Stimulated activated CD4-positive, alpha-beta T cell treated with anti-CD3 and anti-CD28 coated beads, Interleukin-2, amount 100 ng/mL, for 48 hours (primary cell): ENCODE measurements around the gene ZNF423.
"Not testable (repeated sequence)": the region's sequence is repeated elsewhere in the genome, so short reads cannot be mapped to it uniquely, and the experiment has no call there.

Experiments used
- DNase-seq, 2 donors: peaks; one replicate each; pipeline ENCODE4 v3.0.0-alpha.2; 2020

The ZNF423 gene

DNA sequence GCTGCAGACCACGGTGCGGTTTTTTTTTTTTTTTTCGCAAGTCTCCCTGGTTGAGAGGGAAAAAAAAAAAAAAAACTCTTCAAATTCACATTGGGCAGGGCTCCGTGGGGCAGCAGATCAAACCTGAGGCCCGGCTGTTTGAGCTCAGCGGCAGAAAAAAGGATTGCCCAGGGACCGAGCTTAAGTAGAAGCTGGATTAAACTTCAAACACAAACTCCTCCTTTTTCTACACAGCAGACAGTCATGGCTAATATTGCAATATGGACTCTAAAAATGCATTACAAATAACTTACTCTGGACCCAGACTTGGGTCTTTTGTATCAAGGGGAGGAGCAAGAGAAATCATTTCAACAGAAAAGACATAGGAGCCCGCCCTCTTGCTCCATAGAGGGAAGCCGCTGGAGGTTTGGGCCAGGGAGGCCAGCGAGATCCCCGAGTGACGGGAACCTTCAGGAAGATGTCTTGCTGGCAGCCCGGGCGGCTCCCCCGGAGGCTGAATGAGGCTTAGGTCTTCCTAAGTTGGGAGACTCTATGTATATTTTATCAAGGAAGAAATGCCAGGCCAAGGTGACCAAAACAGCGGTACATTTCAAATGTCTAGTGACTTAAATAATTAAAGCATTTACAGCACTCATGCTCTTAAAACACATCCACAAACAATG lies 167.7 kb downstream of the ZNF423 start:
- DNase-seq = no peak

GRCh38 chr16:49687476-49688002 lies 168.4 kb downstream of the ZNF423 start:
- DNase-seq = no peak

DNA sequence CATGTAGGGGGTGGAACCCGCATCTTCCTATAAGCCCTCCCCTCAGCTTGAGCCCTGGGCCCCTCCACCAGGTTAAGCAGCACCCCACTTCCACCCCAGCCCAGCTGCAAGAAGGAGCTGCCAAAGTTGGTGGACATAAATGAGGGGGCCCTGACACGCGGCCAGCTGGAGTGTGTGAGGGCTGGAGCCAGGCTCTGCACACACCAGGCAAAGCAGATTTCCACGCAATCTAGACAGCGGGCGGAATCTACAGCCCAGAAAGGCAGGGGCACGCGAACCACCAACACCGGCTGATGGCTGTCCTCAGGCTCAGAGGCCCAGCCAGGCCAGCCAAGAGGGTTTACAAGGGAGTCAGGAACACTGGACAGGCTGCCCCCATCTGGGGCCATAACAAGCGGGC lies 171.2 kb downstream of the ZNF423 start:
- DNase-seq = no peak

DNA sequence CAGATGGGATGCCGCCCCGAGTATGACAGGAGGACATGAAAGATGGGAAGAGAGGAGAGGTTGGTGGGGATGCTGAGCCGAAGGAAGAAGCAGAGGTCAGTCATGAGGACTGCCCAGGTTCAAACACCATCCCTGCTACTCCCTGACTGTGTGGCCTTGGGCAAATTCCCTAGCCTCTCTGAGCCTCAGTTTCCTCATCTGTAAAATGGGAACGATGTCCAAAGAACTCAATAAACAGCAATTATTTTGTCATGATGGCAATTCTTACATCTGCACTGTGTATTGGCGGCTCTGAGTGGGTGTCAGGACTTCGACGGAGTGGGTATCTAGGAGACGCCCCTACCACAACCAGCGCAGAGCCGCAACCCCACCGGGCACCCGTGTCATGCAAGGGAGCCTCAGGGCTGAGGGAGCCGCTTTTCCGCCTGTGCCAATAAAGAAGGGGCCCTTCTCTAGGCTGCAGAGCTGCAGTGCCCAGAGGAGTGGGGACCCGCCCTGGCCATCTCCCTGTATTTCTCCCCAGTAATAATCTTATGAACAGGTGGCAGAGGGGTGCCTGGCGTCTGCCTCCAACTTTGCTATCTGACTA lies 173.2 kb downstream of the ZNF423 start:
- no peak for DNase-seq

- DNase-seq = no peak
Observed at GRCh38 chr16:49681217-49681883, 174.6 kb downstream of the ZNF423 start.

GRCh38 chr16:49679095-49679494 lies 176.8 kb downstream of the ZNF423 start:
- DNase-seq = no peak

DNA sequence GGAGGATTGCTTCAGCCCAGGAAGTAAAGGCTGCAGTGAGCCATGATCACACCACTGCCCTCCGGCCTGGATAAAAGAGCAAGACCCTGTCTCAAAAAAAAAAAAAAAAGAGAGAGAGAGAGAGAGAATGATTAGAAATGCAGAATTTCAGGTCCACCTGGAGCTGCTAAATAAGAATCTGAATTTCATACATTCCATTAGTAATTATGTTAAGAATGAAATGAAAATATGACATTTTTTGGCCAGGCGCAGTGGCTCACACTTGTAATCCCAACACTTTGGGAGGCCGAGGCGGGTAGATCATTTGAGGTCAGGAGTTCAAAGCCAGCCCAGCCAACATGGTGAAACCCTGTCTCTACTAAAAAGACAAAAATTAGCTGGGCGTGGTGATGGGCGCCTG lies 178.3 kb downstream of the ZNF423 start:
- not testable (repeated sequence) for DNase-seq

GRCh38 chr16:49675413-49675812 lies 180.5 kb downstream of the ZNF423 start:
- no peak for DNase-seq

GRCh38 chr16:49674990-49675389 lies 180.9 kb downstream of the ZNF423 start:
- no peak for DNase-seq

DNA sequence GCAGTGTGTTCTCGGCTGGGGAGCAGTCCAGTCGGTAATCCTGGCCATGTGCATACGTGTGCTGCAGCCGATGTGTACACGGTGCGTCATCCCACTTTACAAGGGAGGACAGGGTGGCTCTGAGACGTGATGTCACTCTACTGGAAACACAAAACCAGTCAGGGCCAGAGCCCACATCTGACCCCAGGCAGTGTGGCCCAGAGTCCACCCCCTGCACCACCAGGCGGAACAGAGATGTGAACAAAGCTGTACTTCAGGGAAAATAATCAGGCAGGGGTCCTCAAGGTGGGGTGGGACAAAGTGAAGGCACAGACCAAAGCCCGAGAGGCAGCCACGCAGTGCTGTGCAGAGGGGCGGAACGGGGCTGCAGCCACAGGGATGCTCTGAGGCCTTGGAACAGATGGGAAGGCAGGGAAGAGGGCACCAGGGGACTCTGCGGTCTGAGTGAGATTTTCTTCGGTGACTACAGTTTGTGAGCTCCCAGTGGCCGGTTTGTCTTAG lies 181.5 kb downstream of the ZNF423 start:
- no peak for DNase-seq

GRCh38 chr16:49673442-49673841 lies 182.5 kb downstream of the ZNF423 start:
- no peak for DNase-seq

DNA sequence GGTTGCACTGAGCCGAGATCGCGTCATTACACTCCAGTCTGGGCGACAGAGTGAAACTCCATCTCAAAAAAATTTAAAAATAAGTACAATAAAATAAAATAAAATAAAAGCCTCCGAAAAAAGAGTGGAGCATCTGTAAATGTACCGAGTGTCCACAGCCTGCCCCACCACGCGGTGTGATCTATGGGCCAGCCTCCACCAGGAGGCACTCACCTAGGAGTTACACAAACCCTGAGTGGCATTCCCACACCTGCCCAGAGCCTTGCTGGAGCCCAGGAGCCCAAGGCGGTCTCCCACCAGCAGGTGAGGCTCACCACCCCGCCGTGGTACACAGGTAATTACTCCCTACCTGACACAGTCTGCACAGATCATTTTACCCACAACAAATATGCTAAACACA lies 183.2 kb downstream of the ZNF423 start:
- no peak for DNase-seq

DNA sequence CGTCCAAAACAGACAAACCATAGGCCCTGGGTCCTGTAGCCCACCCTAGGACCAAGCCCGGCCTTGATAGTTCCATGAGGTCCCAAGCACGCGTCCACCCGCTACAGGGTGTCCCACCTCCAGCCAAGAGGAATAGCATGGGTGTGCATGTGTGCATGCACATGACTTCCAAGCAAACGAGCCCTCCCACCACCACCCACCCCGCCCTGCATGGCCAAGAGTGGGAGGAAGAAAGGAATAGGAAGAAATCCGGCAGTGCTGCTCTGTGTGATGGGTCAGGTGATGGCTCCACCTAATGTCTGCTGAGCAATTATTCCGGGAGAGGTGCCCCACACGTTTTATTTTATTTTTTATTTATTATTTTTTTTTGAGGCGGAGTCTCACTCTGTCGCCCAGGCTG lies 184.6 kb downstream of the ZNF423 start:
- no peak for DNase-seq

DNA sequence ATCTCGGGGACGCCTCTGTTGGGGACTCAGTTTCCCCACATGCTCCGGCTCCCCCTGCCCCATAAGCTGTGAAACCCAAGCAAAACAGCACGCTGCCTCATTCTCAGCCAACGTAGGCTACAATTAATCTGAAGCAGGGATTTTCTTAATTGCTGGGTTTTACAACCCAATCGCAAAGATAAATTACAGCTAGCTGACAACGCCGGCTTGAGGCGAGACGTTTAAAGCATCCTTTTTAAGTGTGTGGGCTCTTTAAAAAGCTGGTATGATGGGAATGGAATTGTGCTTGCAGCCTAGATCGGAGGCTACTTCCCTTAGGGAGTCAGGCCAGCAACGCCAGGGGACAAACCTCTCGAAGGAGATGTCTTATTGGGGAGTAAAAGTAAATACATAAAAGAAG lies 185.3 kb downstream of the ZNF423 start:
- no peak for DNase-seq

DNA sequence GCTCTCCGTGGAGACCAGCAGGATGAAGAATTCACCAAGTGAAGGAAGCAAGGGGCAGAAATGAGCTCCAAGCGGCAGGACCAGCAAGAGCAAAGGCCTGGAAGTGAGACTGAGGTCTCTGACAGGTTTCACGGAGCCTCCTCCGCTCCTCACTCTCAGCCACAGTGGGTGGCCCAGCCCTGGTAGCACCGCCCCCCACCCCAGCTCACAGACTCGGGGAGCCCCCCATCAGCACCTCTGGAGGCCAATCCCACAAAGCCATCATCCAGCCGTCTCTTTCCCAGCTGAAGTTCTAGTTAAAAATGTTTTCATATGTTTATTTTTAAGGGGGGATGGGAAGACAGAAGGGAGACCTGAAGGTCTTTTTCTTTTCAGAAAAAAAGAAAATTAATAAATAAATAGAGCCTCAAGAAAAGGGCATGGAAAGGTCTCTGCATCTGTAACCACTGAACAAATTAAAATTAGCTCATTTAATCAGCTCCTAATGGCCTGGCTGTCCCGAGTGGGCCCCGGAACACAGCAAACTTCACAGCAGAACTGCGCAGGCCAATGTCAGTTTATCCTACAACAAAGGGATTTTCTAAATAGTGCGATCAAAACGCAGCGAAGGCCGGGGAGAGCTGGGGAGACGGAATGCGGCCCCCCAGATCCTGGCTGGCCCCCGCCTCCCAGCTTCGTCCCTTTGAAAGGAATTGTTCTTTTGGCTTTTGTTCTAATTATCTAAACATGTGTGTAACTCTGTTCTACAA lies 190.3 kb downstream of the ZNF423 start:
- no peak for DNase-seq

DNA sequence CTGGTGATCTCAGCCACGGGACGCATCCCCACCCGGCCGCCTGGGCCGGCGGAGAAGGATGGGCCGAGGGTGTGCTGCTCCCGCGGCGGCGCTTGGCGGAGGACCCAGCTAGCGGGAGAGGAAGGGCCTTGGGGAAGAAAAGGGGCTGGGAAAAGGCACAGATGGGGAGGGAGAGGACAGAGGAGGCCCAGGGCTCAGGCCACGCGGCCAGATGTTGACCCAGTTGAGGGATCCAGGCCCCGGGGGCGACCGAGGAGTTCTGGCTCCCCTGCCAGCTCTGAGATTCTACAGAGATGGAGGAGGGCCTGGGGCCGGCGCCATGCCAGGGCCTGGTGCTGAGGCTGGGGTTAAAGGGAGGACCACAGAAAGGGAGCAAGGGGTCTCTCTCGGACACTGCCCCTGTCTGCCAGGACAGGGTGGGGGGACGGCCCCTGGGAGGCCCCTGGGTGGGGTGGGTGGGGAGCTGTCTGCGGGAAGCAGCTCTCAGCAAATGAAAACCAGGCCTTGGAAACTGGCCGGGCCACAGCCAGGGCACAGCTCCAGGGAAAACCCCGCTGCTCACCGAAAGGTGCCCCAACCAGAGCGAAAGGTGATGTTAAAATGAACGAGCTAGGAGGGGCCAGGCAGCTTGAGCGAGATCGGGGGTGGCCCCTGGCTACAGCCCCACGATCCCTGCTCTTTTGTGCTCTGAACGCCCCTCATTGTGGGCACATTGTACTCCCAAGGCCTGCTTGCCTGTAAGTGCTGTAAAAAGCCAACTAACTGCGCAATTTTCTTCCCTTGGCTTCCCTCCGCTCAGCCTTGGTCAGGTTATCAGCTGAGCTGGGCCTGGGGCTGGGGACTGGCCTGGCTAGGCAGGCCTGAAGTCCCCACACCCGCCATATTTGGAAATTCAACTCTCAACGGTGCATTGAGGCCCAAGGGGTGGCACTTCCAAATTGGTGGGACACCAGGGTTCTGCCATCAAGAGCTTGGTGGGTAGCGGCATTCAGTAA lies 191.4 kb downstream of the ZNF423 start:
- no peak for DNase-seq

DNA sequence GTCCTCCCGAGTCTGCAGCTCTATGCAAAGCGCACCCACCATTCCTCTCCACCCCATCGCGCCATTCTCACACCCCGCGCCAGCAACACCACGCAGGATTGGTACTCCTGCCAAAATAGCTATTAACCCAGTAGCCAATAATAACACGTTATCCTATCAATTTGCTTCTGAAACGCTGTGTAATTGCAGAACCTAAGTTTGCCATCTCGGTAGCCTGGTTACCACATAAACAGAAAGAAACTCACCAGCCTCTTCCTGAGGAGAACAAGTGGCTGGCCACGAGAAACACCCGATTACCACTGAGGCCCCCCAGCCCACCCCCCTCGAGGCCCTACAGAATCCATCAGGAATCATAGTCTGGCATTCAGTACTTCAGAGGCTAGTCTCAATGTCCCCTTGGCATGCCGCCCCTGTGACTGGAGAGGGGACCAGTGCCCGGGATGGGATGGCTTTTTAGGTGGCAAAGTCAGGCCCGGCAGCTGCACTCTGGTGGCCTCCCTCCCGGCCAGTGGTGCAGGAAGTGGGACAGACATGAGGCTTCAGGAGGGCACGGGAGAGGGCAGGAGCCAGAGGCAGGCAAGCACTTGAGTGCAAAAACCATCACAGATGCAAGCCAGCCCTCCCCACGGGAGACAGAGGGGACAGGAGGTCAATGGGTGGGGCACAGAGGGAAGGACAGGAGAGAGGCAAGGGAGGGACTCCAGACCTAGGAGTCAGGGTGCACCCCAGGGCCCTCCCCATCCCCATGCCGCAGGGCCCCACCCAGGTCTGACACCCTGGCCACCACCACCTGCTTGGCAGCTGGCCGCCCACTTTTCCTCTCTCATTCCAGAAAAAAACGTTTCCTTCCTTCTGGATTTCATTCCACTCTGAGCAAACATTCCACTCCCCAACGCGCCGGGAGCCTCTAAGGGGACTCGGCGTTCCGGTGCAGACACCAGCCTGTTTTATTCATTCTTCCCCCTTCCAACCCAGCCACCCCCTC lies 192.5 kb downstream of the ZNF423 start:
- DNase-seq = no peak

GRCh38 chr16:49662569-49662968 lies 193.3 kb downstream of the ZNF423 start:
- DNase-seq = no peak

GRCh38 chr16:49661465-49662187 lies 194.3 kb downstream of the ZNF423 start:
- no peak for DNase-seq

GRCh38 chr16:49660626-49661025 lies 195.3 kb downstream of the ZNF423 start:
- no peak for DNase-seq
